Cerebellar cortex (tissue), 1 donor: Measurements from ENCODE around the gene NFKBIB.
A peak's percentile ranks its signal among the peaks of the same experiment; 100 is the strongest.
"Not testable (repeated sequence)": the region's sequence is repeated elsewhere in the genome, so short reads cannot be mapped to it uniquely, and the experiment has no call there.

Experiments used
- DNase-seq: peaks from one replicate; pipeline ENCODE4 v3.0.0-alpha.2; 2015; ENCODE audit warnings: low spot score

Gene NFKBIB

DNA sequence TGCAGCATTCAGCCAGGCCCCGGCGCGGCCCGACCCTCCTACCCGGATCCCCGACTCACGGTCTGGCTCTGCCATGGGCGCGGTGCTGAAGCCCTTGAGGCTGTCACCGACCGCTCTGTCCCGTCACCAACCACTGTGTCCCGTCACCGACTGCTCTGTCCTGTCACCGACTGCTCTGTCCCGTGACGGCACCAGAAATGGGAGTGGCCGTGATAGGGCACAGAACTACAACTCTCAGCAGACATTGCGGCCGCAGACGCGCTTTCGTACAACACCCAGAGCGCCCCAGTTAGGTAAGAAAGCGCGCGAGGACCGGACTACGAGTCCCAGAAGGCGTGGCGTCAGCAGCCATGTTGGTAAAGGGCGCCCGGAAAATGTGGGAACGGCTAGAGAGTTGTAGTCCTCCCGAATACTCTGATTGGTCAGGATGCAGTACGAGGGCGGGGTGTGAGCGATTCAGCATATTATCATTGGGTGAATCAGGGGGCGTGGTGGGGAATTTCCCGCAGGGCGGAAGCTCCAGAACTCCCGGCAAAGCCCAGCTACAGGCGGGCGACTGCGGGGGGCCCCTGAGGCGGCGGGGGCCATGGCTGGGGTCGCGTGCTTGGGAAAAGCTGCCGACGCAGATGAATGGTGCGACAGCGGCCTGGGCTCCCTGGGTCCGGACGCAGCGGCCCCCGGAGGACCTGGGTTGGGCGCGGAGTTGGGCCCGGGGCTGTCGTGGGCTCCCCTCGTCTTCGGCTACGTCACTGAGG is at the start of gene NFKBIB, which contains the start of gene SIRT2:
Gene NFKBIB, plus strand, starts transcription at position 523 of the 755 bp plus-strand sequence. Its CDS starts 64 bp downstream, at position 587.
Gene SIRT2, minus strand, starts transcription at position 172 of the 755 bp plus-strand sequence. Its CDS starts 97 bp downstream, at position 75.
- peak; percentile 100 for DNase-seq

- no peak for DNase-seq
Observed at GRCh38 chr19:38850436-38850975, 49.3 kb upstream of the NFKBIB start.

DNA sequence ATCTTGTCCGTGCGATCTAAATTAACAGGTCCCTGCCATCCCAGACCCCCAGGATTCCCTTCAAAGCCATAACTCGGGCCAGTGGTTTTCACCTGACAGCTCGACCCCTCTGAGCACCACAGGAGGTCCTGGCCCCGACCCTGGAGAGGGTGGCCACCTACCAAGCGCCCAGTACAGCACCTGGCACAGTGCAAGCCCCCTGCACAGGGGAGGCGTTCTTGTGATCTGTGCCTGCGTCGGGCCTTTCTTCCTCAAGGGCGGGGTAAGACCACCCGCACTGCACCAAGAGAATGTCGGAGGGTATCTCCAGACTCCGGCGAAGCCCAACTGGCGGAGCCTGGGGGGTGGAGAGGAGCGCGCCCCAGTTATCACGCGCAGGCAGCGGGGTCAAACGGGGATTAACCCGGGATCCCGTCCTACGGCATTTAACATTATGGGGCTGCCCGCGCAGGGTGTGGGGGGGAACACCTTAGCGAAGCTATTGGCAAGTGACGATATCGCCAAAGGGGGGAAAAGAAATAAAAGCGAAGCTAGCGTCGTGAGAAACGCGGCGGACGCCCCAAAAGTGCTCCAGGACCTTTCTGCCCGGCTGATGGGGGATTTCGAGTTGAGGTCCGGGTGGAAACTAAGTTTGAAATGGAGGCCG is 48.7 kb upstream of the NFKBIB start:
- no peak for DNase-seq

DNA sequence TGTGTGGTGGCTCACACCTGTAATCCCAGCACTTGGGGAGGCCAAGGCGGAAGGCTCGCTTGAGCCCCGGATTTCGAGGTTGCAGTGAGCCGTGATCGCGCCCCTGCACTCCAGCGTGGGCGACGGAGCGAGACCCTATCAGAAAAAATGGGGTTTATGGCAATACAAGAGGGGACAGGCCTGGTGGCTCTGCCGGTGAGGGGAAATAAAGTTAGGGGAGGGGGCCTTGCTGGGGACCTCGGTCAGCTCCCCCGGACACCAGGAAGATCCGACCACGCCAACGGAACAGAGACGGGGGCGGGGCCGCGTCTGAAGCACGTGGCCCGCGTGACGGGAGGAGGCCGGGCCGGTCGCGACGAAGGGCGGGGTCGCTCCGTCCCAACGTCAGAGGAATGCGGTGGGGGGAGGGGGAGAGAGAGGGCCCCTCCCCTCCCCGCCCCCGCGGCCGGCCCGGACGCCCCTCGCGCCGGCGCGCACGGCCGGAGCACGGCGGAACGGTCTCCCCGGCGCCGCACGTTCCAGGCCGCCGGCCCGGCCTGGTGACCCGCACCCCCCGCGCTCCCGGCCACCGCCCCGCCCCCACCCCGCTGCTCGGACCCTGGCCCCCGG is 48.0 kb upstream of the NFKBIB start:
- peak; percentile 90 for DNase-seq

- peak; percentile 55 for DNase-seq
Observed at GRCh38 chr19:38852231-38853044, 47.3 kb upstream of the NFKBIB start.

- no peak for DNase-seq
Observed at GRCh38 chr19:38853214-38853613, 46.6 kb upstream of the NFKBIB start.

- not testable (repeated sequence) for DNase-seq
Observed at GRCh38 chr19:38854961-38855360, 44.8 kb upstream of the NFKBIB start.

- not testable (repeated sequence) for DNase-seq
Observed at GRCh38 chr19:38855751-38856150, 44.0 kb upstream of the NFKBIB start.

DNA sequence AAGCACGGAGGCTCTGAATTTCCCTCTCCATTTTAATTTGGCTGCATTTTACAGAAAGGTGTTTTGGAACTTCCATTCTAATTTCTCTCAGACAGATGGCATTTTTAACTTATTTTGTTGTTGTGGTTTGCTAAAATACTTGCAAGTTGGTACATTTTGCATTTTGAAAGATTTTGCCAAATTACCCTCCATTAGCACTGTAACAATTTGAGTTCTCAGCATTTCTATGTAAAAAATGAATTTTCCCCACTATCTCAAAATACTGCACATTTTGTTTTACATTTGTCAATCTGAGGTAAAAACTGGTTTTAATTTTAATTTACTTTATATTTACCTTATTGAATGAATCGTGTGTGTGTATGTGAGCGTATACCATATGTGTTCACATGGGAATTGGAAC is 43.0 kb upstream of the NFKBIB start:
- DNase-seq = no peak

DNA sequence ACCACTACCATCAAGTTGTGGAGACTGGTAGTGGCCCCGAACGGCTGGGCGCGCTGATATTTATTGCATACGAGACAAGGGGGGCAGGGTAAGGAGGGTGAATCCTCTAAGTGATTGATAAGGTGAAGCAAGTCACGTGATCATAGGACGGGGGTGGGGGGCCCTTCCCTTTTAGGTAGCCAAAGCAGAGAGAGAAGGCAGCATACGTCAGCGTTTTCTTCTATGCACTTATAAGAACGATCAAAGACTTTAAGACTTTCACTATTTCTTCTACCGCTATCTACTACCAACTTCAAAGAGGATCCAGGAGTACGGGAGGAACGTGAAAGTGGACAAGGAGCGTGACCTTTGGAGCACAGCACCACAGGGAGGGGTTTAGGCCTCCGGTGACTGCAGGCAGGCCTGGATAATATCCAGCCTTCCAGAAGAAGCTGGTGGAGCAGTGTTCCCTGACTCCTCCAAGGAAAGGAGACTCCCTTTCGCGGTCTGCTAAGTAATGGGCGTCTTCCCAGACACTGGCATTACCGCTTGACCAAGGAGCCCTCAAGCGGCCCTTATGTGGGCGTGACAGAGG is 40.1 kb upstream of the NFKBIB start:
- not testable (repeated sequence) for DNase-seq

DNA sequence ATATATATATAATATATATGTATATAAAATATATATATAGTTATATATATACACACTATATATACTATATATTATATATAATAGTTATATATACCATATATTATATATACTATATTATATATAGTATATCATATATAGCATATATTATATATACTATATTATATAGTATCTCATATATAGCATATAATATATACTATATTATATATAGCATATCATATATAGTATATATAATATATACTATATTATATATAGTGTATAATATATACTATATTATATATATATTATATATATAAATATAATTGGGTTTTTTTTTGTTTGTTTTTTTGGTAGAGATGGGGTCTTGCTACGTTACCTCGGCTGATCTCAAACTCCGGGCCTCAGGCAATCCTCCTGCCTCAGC is 38.4 kb upstream of the NFKBIB start:
- no peak for DNase-seq

- DNase-seq = peak; percentile 18
Observed at GRCh38 chr19:38862321-38863059, 37.3 kb upstream of the NFKBIB start.

- DNase-seq = no peak
Observed at GRCh38 chr19:38867171-38867780, 32.5 kb upstream of the NFKBIB start.

- no peak for DNase-seq
Observed at GRCh38 chr19:38868551-38868950, 31.2 kb upstream of the NFKBIB start.

- DNase-seq = no peak
Observed at GRCh38 chr19:38869160-38869835, 30.5 kb upstream of the NFKBIB start.

DNA sequence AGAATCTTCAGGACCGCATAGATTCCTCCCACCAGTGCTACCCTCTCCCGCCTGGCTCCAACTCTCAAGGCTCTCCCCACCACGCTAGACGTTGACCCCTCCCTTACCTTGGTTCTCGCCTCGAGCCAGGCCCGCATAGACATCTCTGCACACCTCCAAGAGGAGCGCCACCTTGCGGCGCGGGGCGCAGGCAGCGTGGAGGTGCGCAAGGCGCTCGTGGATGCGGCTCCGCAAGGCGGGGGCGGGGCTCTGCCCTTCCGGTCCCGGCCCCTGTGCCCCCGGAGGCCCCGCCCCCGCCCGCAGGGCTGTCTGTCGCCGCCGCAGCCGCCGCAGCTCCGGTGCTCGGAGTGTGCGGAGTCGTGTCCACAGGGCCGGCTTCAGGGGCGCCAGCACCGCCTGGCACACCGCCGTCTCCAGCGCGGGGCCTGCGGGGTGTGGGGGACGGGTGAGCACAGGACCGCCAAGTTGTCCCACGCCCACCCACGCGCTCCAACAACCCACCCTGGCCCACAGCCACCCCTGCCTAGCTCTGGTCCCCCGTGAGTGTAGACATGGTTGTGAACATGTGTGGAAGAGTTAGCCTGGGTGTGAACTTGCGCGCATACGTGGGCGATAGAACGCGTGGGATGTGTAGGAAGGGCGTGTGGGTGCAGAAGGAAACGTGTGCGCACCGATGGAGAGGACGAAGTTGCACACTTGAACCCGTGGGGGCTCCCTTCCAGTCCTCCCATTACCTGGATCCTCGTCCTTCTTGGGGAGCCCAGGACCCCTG is 29.7 kb upstream of the NFKBIB start:
- peak; percentile 89 for DNase-seq

GRCh38 chr19:38870612-38871011 is 29.2 kb upstream of the NFKBIB start:
- no peak for DNase-seq

DNA sequence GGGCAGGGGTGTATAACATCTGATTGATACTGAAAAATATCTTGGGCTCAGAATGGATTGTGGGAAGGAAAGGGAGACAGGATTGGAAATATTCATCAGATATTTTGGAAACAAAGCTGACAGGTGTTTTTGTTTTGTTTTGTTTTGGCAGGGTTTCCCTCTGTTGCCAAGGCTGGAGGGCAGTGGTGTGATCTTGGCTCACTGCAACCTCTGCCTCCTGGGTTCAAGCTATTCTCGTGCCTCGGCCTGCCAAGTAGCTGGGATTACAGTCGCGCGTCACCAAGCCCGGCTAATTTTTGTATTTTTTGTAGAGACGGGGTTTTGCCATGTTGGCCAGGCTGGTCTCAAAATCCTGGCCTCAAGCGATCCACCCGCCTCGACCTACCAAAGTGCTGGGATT is 26.4 kb upstream of the NFKBIB start:
- not testable (repeated sequence) for DNase-seq
